ENCODE measurements around the gene SDK2. TPM values are rescaled to one million over a fixed set of nuclear protein-coding genes. Genes with fewer than 3 reads are reported as not detected.

SDK2 gene
- total and polyA plus RNA-seq, 9 of the 15 experiments (the other 6 are each of a cell fraction or from before 2014, with no cell fraction given) = 0.04 TPM; not detected in 8

- FAIRE-seq (peak; percentile 58), DNase-seq (ENCODE audit: extremely low read depth in 1 of 4, low spot score in 3 of 4) (peak; percentile 50 to 63 (median 52))
- intact Hi-C loops (cut with micrococcal nuclease) = no loop called here
- TF ChIP-seq JUN (IDR thresholded peaks at IDR 0.05; ENCODE audit: borderline replicate concordance, low read depth, low read length) (no peak), JUN (CRISPR knock-in tag; IDR thresholded peaks at IDR 0.05; ENCODE audit: borderline replicate concordance) (no peak), RAD21 (CRISPR knock-in tag; conservative IDR thresholded peaks at IDR 0.05 in 1 of 2, IDR thresholded peaks at IDR 0.05 in 1 of 2) (0 out of 4 replicates have a peak, but pooled peaks of 1 of the 2 experiments have one; percentile 18), FOSL1 (tag; conservative IDR thresholded peaks at IDR 0.05) (peak; percentile 72; the same call in 1 of the 2 replicates), JUND (IDR thresholded peaks at IDR 0.05; ENCODE audit: borderline replicate concordance, low read depth, low read length) (peak; percentile 74), JUND (tag; IDR thresholded peaks at IDR 0.05; ENCODE audit: borderline replicate concordance, low read depth, low read length) (peak; percentile 47; the same call in 1 of the 3 replicates), ATF3 (IDR thresholded peaks at IDR 0.05) (peak; percentile 27; the same call in 1 of the 2 replicates), ATF3 (CRISPR knock-in tag; conservative IDR thresholded peaks at IDR 0.05) (no peak), TFAP4 (CRISPR knock-in tag; IDR thresholded peaks at IDR 0.05; ENCODE audit: borderline replicate concordance) (peak; percentile 23; the same call in 1 of the 2 replicates), THRAP3 (IDR thresholded peaks at IDR 0.05; ENCODE audit: borderline replicate concordance) (no peak), ZNF778 (CRISPR knock-in tag; IDR thresholded peaks at IDR 0.05) (no peak)
- TF ChIP-seq, protein P1, sequence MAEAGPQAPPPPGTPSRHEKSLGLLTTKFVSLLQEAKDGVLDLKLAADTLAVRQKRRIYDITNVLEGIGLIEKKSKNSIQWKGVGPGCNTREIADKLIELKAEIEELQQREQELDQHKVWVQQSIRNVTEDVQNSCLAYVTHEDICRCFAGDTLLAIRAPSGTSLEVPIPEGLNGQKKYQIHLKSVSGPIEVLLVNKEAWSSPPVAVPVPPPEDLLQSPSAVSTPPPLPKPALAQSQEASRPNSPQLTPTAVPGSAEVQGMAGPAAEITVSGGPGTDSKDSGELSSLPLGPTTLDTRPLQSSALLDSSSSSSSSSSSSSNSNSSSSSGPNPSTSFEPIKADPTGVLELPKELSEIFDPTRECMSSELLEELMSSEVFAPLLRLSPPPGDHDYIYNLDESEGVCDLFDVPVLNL (CRISPR knock-in tag; IDR thresholded peaks at IDR 0.05; ENCODE audit: low read depth) = no peak
- TF ChIP-seq, protein P2, sequence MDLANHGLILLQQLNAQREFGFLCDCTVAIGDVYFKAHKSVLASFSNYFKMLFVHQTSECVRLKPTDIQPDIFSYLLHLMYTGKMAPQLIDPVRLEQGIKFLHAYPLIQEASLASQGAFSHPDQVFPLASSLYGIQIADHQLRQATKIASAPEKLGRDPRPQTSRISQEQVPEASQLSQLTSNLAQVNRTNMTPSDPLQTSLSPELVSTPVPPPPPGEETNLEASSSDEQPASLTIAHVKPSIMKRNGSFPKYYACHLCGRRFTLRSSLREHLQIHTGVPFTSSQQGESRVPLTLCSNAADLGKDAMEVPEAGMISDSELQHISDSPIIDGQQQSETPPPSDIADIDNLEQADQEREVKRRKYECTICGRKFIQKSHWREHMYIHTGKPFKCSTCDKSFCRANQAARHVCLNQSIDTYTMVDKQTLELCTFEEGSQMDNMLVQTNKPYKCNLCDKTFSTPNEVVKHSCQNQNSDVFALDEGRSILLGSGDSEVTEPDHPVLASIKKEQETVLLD (IDR thresholded peaks at IDR 0.05) = no peak
- TF ChIP-seq, protein P3, sequence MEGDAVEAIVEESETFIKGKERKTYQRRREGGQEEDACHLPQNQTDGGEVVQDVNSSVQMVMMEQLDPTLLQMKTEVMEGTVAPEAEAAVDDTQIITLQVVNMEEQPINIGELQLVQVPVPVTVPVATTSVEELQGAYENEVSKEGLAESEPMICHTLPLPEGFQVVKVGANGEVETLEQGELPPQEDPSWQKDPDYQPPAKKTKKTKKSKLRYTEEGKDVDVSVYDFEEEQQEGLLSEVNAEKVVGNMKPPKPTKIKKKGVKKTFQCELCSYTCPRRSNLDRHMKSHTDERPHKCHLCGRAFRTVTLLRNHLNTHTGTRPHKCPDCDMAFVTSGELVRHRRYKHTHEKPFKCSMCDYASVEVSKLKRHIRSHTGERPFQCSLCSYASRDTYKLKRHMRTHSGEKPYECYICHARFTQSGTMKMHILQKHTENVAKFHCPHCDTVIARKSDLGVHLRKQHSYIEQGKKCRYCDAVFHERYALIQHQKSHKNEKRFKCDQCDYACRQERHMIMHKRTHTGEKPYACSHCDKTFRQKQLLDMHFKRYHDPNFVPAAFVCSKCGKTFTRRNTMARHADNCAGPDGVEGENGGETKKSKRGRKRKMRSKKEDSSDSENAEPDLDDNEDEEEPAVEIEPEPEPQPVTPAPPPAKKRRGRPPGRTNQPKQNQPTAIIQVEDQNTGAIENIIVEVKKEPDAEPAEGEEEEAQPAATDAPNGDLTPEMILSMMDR (IDR thresholded peaks at IDR 0.05 in 2 of 3, conservative IDR thresholded peaks at IDR 0.05 in 1 of 3; ENCODE audit: insufficient read depth in 2 of 3, low read depth in 1 of 3, low read length in 3 of 3) = peak; percentile 27 to 34 (median 31); a peak in 3 of 6 replicates
Observed at GRCh38 chr17:73586921-73587602, 57.2 kb downstream of the SDK2 start.

More at GRCh38 chr17:73586921-73587602, 57.2 kb downstream of the SDK2 start:
- no peak overlapping the region for H3K27ac ChIP-seq (ENCODE audit: extremely low read depth, low read depth, low read length)
- no TSS peak for BruUV-seq (replicated peaks)
- H3K9ac ChIP-seq (ENCODE audit: insufficient read depth in 1 of 2, low read depth in 2 of 2, low read length in 2 of 2) = no peak overlapping the region
- in situ Hi-C loops (cut with MboI) = no loop called here
- ChIA-PET CTCF (ENCODE audit: low intra/inter-chr PET ratio) (no interaction called here), POLR2A (interaction anchor here (0.5 to 0.6 kb wide), 2 partner anchors 56 to 157 kb away, joined by 3 read pairs; no protein-coding TSS in a partner anchor)
- H3K4me2 ChIP-seq (ENCODE audit: insufficient read depth, low read length) = no peak overlapping the region
- H2AFZ ChIP-seq (ENCODE audit: low read depth, low read length) = no peak overlapping the region
- H3K9me1 ChIP-seq (ENCODE audit: control insufficient read depth, insufficient read depth, low read length) = no peaks in the 10 kb centered on the region
- WGBS (ENCODE audit: insufficient coverage, low coverage, missing lambda C conversion rate) = under 1% methylated on average over 12 of the region's 12 CpGs
- H4K20me1 ChIP-seq (replicated peaks; ENCODE audit: control insufficient read depth, insufficient read depth, low read length) = peaks cover 11% of the 10 kb centered on the region; the same call in 1 of the 2 replicates
- H3K4me1 ChIP-seq (replicated peaks in 1 of 2; ENCODE audit: control insufficient read depth in 2 of 2, insufficient read depth in 2 of 2, low read length in 2 of 2) = no peaks in the 10 kb centered on the region; a peak in 1 of 5 replicates
- ATAC-seq = peak; percentile 88
- no peak overlapping the region for H3K4me3 ChIP-seq
- no peaks in the 10 kb centered on the region for H3K9me3 ChIP-seq (replicated peaks; ENCODE audit: control insufficient read depth, insufficient read depth, low read depth, low read length)
- H3K27me3 ChIP-seq (ENCODE audit: control insufficient read depth in 2 of 2, insufficient read depth in 2 of 2, low read length in 2 of 2) = peaks cover 16 to 67% of the 10 kb centered on the region in 2 experiments; a peak in 3 of 5 replicates
- H3K36me3 ChIP-seq (ENCODE audit: control insufficient read depth, insufficient read depth, low read length) = no peaks in the 10 kb centered on the region
- H3K79me2 ChIP-seq (ENCODE audit: control insufficient read depth, insufficient read depth, low read length) = no peaks in the 10 kb centered on the region

All from K562 (cell line).